ENCODE results near the gene LAMC3.

- TF ChIP-seq EZH2 (IDR thresholded peaks at IDR 0.05; ENCODE audit: insufficient read depth, poor library complexity, severe bottlenecking) (no peak), EZH2phosphoT487 (IDR thresholded peaks at IDR 0.05; ENCODE audit: insufficient read depth, low read depth) (no peak)
Measured at GRCh38 chr9:130963916-130964315, 45.1 kb upstream of the LAMC3 start.
